Spleen (tissue), 11 donors: ENCODE results near the gene TTC3. TPM values are rescaled to one million over a fixed set of nuclear protein-coding genes. Genes with fewer than 3 reads are reported as not detected.

Source experiments
- DNase-seq: peaks from one replicate; pipeline ENCODE4 v3.0.0-alpha.2; 2020
- H3K27ac ChIP-seq, 8 donors: fragments of 200-600 bp; sonication (generic) in 7 of 8; 1 replicate in 4 of 8; 2 replicates in 4 of 8; pipeline versions ENCODE4 v1.5.0 to v1.8.0; 2016 to 2021; ENCODE audit warnings: inconsistent platforms in 4 of 8, mild to moderate bottlenecking in 4 of 8, moderate library complexity in 1 of 8
- H3K27me3 ChIP-seq, 7 donors: fragments of 200-600 bp; sonication (generic) in 6 of 7; replicated peaks in 1 of 7; 1 replicate in 4 of 7; 2 replicates in 3 of 7; pipeline versions ENCODE4 v1.5.0 to v1.8.0; 2016 to 2021; ENCODE audit warnings: inconsistent platforms in 3 of 7, mild to moderate bottlenecking in 1 of 7
- H3K36me3 ChIP-seq, 6 donors: fragments of 200-600 bp; sonication (generic) in 5 of 6; 1 replicate in 4 of 6; 2 replicates in 2 of 6; pipeline versions ENCODE4 v1.5.0 to v1.8.0; 2016 to 2021; ENCODE audit warnings: inconsistent platforms in 2 of 6
- H3K4me1 ChIP-seq, 6 donors: fragments of 200-600 bp; sonication (generic) in 5 of 6; 1 replicate in 3 of 6; 2 replicates in 3 of 6; pipeline versions ENCODE4 v1.5.0 to v1.8.0; 2016 to 2021; ENCODE audit warnings: inconsistent platforms in 3 of 6
- H3K4me3 ChIP-seq, 8 donors: fragments of 200-600 bp; sonication (generic) in 7 of 8; 1 replicate in 4 of 8; 2 replicates in 4 of 8; pipeline versions ENCODE4 v1.5.0 to v1.8.0; 2016 to 2021; ENCODE audit warnings: inconsistent platforms in 4 of 8, mild to moderate bottlenecking in 4 of 8, moderate library complexity in 2 of 8
- H3K9me3 ChIP-seq, 8 donors: fragments of 200-600 bp; sonication (generic) in 7 of 8; 1 replicate in 4 of 8; 2 replicates in 4 of 8; pipeline versions ENCODE4 v1.5.0 to v1.8.0; 2016 to 2021; ENCODE audit warnings: inconsistent platforms in 4 of 8
- CTCF ChIP-seq, 11 experiments: fragments of 200-600 bp in 7 of 11; fragments of 450-650 bp in 4 of 11; sonication (generic) in 4 of 11; IDR thresholded peaks in 8 of 11; conservative IDR thresholded peaks in 3 of 11; 1 replicate in 7 of 11; 2 replicates in 4 of 11; pipeline versions ENCODE4 v1.4.0 to v1.8.0; 2016 to 2021; ENCODE audit warnings: antibody characterized with exemption in 11 of 11, inconsistent platforms in 4 of 11, mild to moderate bottlenecking in 1 of 11
- POLR2A ChIP-seq, 3 donors: fragments of 450-650 bp; IDR thresholded peaks; one replicate each; pipeline ENCODE4 v1.5.1; 2017; ENCODE audit warnings: antibody characterized with exemption in 3 of 3, mild to moderate bottlenecking in 1 of 3
- POLR2AphosphoS5 ChIP-seq, 3 donors: sonication (generic); formaldehyde crosslinking; IDR thresholded peaks; one replicate each; pipeline ENCODE4 v1.5.1; 2017; ENCODE audit warnings: antibody characterized with exemption in 3 of 3
- WGBS, 5 donors: extraction: QIAGEN DNeasy Blood & Tissue Kit in 3 of 5; methylation state at CpG; one replicate each; pipeline versions ENCODE4 v1.1.5 to v1.1.7; 2013 to 2018; 5-methylcytosine and 5-hydroxymethylcytosine counted together
- intact Hi-C: fragments of 100-400 bp; cut with DNase I; formaldehyde crosslinking; loops from one replicate; pipeline ENCODE4 v1.15.0; 2023; ENCODE audit warnings: low total_unique reads
- polyA plus RNA-seq, 3 donors: library from polyadenylated mRNA; stranded (reverse); fragments of 200-250 nt; gene quantifications; one replicate each; pipeline ENCODE4 v1.2.1, GENCODE V29; 2013
- total RNA-seq, 7 donors: library from RNA; depleted of rRNA in 3 of 7; stranded (reverse); fragments of >200 nt in 3 of 7; fragmentation: NEBNext Ultra II Directional in 4 of 7; extraction: Animal tissue kit (Norgen Biotek cat#: 25700) in 4 of 7; gene quantifications; one replicate each; pipeline versions ENCODE4 v1.1.0 to v1.2.1, GENCODE V29; 2016 to 2021
- donor health status: healthy with polysubstance abuse.
- donor health status: DM: no; HTN: no; CAD: no; lungs with moderate emphysema.
- donor health status: DM: no; HTN: no; CAD: no.
- donor health status: Bipolar disorder and iron deficiency.
- donor health status: healthy.
- donor health status: DM: no; HTN: no; CAD: no.
- donor health status: DM: yes; HTN: yes; CAD: no.

TTC3 gene
- total and polyA plus RNA-seq, 10 donors = 16.0 to 143 (median 80.7) TPM

- peaks cover 0 to 10% (median 0%) of the 10 kb centered on the region in 6 donors for H3K4me1 ChIP-seq
- DNase-seq = no peak
- peaks cover 2 to 100% (median 68%) of the 10 kb centered on the region in 6 donors for H3K36me3 ChIP-seq
- H3K27me3 ChIP-seq = no peaks in the 10 kb centered on the region
- 93 to 96% (median 94%) methylated on average over 9 to 16 of the region's 16 CpGs for WGBS, 5 donors
- intact Hi-C loops = no loop called here
- no peak for TF ChIP-seq POLR2A (IDR thresholded peaks at IDR 0.05)
- no peak for TF ChIP-seq CTCF (IDR thresholded peaks at IDR 0.05 in 8 of 11, conservative IDR thresholded peaks at IDR 0.05 in 3 of 11)
- TF ChIP-seq POLR2AphosphoS5 (IDR thresholded peaks at IDR 0.05) = peak in 1 of 3 donors; percentile 32
- H3K27ac ChIP-seq = peak overlapping the region in 2 of 8 donors; percentile 21 to 40
- no peak overlapping the region for H3K4me3 ChIP-seq
- no peaks in the 10 kb centered on the region for H3K9me3 ChIP-seq
These were observed 158.6 kb downstream of the TTC3 start for GRCh38 chr21:37231671-37232070.

GRCh38 chr21:37232274-37233018 is 159.4 kb downstream of the TTC3 start:
- no peaks in the 10 kb centered on the region for H3K9me3 ChIP-seq
- no peak for TF ChIP-seq CTCF (IDR thresholded peaks at IDR 0.05 in 8 of 11, conservative IDR thresholded peaks at IDR 0.05 in 3 of 11)
- WGBS, 5 donors = 76 to 87% (median 79%) methylated on average over 19 of the region's 19 CpGs
- H3K4me1 ChIP-seq = peaks cover 0 to 12% (median 0%) of the 10 kb centered on the region in 6 donors
- no peak overlapping the region for H3K4me3 ChIP-seq
- DNase-seq = no peak
- H3K27ac ChIP-seq = peak overlapping the region in 2 of 8 donors; percentile 21 to 40
- no peaks in the 10 kb centered on the region for H3K27me3 ChIP-seq
- H3K36me3 ChIP-seq = peaks cover 2 to 100% (median 67%) of the 10 kb centered on the region in 6 donors
- intact Hi-C loops = no loop called here

GRCh38 chr21:37233551-37234146 is 160.6 kb downstream of the TTC3 start:
- H3K36me3 ChIP-seq = peaks cover 2 to 100% (median 64%) of the 10 kb centered on the region in 6 donors
- H3K4me1 ChIP-seq = peaks cover 0 to 23% (median 8%) of the 10 kb centered on the region in 6 donors
- no peak for DNase-seq
- TF ChIP-seq POLR2AphosphoS5 (IDR thresholded peaks at IDR 0.05) = peak in 1 of 3 donors; percentile 7
- no peak for TF ChIP-seq POLR2A (IDR thresholded peaks at IDR 0.05)
- 94 to 96% (median 96%) methylated on average over 9 of the region's 9 CpGs for WGBS, 5 donors
- no peak overlapping the region for H3K4me3 ChIP-seq
- no peaks in the 10 kb centered on the region for H3K27me3 ChIP-seq
- no peak overlapping the region for H3K27ac ChIP-seq
- intact Hi-C loops = no loop called here
- H3K9me3 ChIP-seq = no peaks in the 10 kb centered on the region

GRCh38 chr21:37237346-37237745 is 164.3 kb downstream of the TTC3 start:
- no peak overlapping the region for H3K4me3 ChIP-seq
- intact Hi-C loops = no loop called here
- WGBS, 5 donors = 88 to 96% (median 95%) methylated on average over 2 of the region's 2 CpGs
- DNase-seq = no peak
- peaks cover 0 to 93% (median 49%) of the 10 kb centered on the region in 6 donors for H3K36me3 ChIP-seq
- peaks cover 0 to 20% (median 10%) of the 10 kb centered on the region in 6 donors for H3K4me1 ChIP-seq
- no peaks in the 10 kb centered on the region for H3K27me3 ChIP-seq
- peak overlapping the region in 1 of 8 donors; percentile 27 for H3K27ac ChIP-seq
- TF ChIP-seq CTCF (IDR thresholded peaks at IDR 0.05 in 8 of 11, conservative IDR thresholded peaks at IDR 0.05 in 3 of 11) = no peak
- no peak for TF ChIP-seq POLR2AphosphoS5 (IDR thresholded peaks at IDR 0.05)
- TF ChIP-seq POLR2A (IDR thresholded peaks at IDR 0.05) = no peak
- no peaks in the 10 kb centered on the region for H3K9me3 ChIP-seq
